Liver (tissue), 3 donors: ENCODE data around the gene SLC27A5.

Experiments used
- TAF1 ChIP-seq: conservative IDR thresholded peaks from 2 replicates; pipeline ENCODE4 v1.6.1; 2016; ENCODE audit warnings: antibody characterized with exemption, mild to moderate bottlenecking
- TF ChIP-seq, protein P1 (sequence below): fragments of 150-350 bp; IDR thresholded peaks from 2 replicates; pipeline ENCODE4 v1.5.1; 2017; ENCODE audit warnings: improper control_type of control experiment, low read depth, low read length; ENCODE audit not compliant: missing input control
- donor health status: healthy.
- donor health status: healthy.

DNA sequence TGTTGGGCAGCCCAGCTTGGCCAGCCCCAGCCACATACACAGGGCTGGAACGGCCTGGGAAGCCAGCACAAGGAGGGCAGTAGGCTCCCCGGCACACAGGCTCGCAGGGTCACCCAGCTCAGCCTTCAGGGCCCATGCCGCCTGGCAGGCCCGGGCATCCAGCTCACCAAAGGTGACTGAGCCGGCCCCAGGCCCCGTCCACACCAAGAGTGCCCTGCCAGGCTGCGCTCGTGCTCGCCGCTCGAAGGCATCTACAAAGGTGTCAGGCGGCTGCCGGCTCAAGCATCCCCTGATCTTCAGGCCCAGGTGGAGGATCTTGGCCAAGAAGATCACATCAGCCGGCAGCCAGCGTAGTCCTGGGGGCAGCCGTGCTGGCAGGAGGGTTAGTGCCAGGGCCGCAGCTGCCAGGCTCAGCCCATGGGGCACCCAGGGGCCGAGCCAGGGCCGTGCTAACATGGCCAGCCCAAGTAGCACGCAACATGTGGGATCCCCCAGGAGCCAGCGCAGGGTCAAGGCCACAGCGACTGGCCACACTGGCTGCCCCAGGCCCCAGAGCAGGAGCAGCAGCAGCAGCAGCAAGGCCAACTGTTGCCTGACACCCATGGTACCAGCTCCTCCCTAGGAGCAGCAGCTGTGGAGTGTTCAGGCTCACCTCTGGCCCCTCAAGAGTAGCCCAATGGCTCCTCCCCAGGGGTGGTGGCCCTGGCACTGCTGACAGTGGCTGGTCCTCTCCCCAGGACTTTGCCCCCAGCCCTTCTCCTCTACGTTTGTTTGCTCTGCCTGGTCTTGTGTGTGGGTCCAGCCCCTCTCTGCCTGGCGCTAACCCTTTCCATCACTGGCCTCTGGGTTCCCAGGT is at the start of gene SLC27A5:
- TF ChIP-seq, protein P1, sequence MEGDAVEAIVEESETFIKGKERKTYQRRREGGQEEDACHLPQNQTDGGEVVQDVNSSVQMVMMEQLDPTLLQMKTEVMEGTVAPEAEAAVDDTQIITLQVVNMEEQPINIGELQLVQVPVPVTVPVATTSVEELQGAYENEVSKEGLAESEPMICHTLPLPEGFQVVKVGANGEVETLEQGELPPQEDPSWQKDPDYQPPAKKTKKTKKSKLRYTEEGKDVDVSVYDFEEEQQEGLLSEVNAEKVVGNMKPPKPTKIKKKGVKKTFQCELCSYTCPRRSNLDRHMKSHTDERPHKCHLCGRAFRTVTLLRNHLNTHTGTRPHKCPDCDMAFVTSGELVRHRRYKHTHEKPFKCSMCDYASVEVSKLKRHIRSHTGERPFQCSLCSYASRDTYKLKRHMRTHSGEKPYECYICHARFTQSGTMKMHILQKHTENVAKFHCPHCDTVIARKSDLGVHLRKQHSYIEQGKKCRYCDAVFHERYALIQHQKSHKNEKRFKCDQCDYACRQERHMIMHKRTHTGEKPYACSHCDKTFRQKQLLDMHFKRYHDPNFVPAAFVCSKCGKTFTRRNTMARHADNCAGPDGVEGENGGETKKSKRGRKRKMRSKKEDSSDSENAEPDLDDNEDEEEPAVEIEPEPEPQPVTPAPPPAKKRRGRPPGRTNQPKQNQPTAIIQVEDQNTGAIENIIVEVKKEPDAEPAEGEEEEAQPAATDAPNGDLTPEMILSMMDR = no peak
- TF ChIP-seq TAF1 = peak; percentile 96
